HG02623 (cell line): Measurements from ENCODE around the gene BNC2.

Experiments used
- ATAC-seq: cut with Tn5 transposase; IDR thresholded peaks from one replicate; pipeline ENCODE4 v1.9.1; 2021; ENCODE audit warnings: moderate library complexity; ENCODE audit not compliant: unreplicated experiment

BNC2 gene

GRCh38 chr9:16640649-16641048 lies 229.8 kb downstream of the BNC2 start:
- ATAC-seq: no peak

GRCh38 chr9:16639644-16640043 lies 230.8 kb downstream of the BNC2 start:
- ATAC-seq: no peak

- ATAC-seq: no peak
These were observed 232.6 kb downstream of the BNC2 start for GRCh38 chr9:16637911-16638310.

GRCh38 chr9:16637218-16637617 lies 233.3 kb downstream of the BNC2 start:
- ATAC-seq: no peak

GRCh38 chr9:16633794-16634193 lies 236.7 kb downstream of the BNC2 start:
- ATAC-seq: no peak

GRCh38 chr9:16628413-16628812 lies 242.1 kb downstream of the BNC2 start:
- no peak for ATAC-seq

- no peak for ATAC-seq
These were observed 242.5 kb downstream of the BNC2 start for GRCh38 chr9:16627967-16628366.

GRCh38 chr9:16627521-16627920 lies 242.9 kb downstream of the BNC2 start:
- no peak for ATAC-seq

- ATAC-seq: no peak
These were observed 243.8 kb downstream of the BNC2 start for GRCh38 chr9:16626577-16627130.

GRCh38 chr9:16625811-16626210 lies 244.7 kb downstream of the BNC2 start:
- ATAC-seq: no peak

GRCh38 chr9:16625161-16625631 lies 245.3 kb downstream of the BNC2 start:
- no peak for ATAC-seq

GRCh38 chr9:16624744-16625117 lies 245.7 kb downstream of the BNC2 start:
- no peak for ATAC-seq

GRCh38 chr9:16623989-16624743 lies 246.3 kb downstream of the BNC2 start:
- no peak for ATAC-seq

GRCh38 chr9:16622541-16622940 lies 247.9 kb downstream of the BNC2 start:
- no peak for ATAC-seq

- ATAC-seq: no peak
These were observed 250.5 kb downstream of the BNC2 start for GRCh38 chr9:16619914-16620520.

GRCh38 chr9:16619402-16619801 lies 251.1 kb downstream of the BNC2 start:
- ATAC-seq: no peak

GRCh38 chr9:16618524-16618923 lies 251.9 kb downstream of the BNC2 start:
- ATAC-seq: no peak

GRCh38 chr9:16616686-16617085 lies 253.8 kb downstream of the BNC2 start:
- no peak for ATAC-seq

GRCh38 chr9:16615451-16615850 lies 255.0 kb downstream of the BNC2 start:
- ATAC-seq: no peak

GRCh38 chr9:16613605-16614004 lies 256.9 kb downstream of the BNC2 start:
- ATAC-seq: no peak

- no peak for ATAC-seq
These were observed 257.4 kb downstream of the BNC2 start for GRCh38 chr9:16613051-16613450.

- ATAC-seq: no peak
These were observed 257.8 kb downstream of the BNC2 start for GRCh38 chr9:16612627-16613026.
